Fibroblast of lung (primary cell): ENCODE data around the gene EPHB2.

ENCODE experiments used
- EZH2 ChIP-seq: IDR thresholded peaks from 2 replicates; pipeline ENCODE4 v1.5.1; 2012; ENCODE audit warnings: low read length, control low read depth, mild to moderate bottlenecking; ENCODE audit errors: missing control alignments
- TF ChIP-seq, protein P1 (sequence below), 2 donors: IDR thresholded peaks in 1 of 2; conservative IDR thresholded peaks in 1 of 2; 1 replicate in 1 of 2; 2 replicates in 1 of 2; pipeline ENCODE4 v1.5.1; 2011 to 2012; ENCODE audit warnings: low read length in 2 of 2, control low read depth in 1 of 2, inconsistent platforms in 1 of 2, low read depth in 1 of 2, mild to moderate bottlenecking in 1 of 2

DNA sequence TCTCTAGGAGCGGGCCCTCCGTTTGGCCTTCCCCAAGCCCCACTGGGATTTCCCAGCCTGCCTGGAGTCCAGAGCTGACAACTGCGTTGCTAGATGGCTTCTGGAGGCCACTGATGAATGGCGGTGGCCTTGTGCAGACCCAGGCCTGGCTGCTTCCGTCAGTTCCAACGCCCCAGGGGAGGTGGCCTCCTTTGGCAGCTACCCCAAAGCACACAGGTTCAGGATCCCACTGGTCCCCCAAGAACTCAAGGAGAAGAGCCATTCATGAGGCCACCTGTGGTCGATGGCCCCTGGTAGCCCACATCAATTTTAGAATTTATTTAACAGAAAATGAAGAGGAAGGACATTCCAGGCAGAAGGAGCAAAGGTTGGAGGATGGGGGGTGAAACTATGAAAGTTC, 176.9 kb downstream of the EPHB2 start:
- TF ChIP-seq, protein P1, sequence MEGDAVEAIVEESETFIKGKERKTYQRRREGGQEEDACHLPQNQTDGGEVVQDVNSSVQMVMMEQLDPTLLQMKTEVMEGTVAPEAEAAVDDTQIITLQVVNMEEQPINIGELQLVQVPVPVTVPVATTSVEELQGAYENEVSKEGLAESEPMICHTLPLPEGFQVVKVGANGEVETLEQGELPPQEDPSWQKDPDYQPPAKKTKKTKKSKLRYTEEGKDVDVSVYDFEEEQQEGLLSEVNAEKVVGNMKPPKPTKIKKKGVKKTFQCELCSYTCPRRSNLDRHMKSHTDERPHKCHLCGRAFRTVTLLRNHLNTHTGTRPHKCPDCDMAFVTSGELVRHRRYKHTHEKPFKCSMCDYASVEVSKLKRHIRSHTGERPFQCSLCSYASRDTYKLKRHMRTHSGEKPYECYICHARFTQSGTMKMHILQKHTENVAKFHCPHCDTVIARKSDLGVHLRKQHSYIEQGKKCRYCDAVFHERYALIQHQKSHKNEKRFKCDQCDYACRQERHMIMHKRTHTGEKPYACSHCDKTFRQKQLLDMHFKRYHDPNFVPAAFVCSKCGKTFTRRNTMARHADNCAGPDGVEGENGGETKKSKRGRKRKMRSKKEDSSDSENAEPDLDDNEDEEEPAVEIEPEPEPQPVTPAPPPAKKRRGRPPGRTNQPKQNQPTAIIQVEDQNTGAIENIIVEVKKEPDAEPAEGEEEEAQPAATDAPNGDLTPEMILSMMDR (conservative IDR thresholded peaks at IDR 0.05 in 1 of 2, IDR thresholded peaks at IDR 0.05 in 1 of 2; ENCODE audit: low read depth in 1 of 2, low read length in 2 of 2) = no peak
- no peak for TF ChIP-seq EZH2
